Posterior vena cava (tissue), 2 donors: Measurements from ENCODE around the gene HPS1. TPM values are rescaled to one million over a fixed set of nuclear protein-coding genes. Genes with fewer than 3 reads are reported as not detected.
A peak's percentile ranks its signal among the peaks of the same experiment; 100 is the strongest.

Experiments used
- DNase-seq: peaks from one replicate; pipeline ENCODE4 v3.0.0-alpha.2; 2020; ENCODE audit warnings: low spot score
- intact Hi-C, 2 donors: fragments of 100-400 bp; cut with DNase I; formaldehyde crosslinking; loops; one replicate each; pipeline versions ENCODE4 v1.14.1 to v1.14.2; 2022 to 2023
- total RNA-seq, 2 donors: library from RNA; stranded (reverse); fragmentation: NEBNext Ultra II Directional; extraction: Animal tissue kit (Norgen Biotek cat#: 25700); gene quantifications; one replicate each; pipeline ENCODE4 v1.2.1, GENCODE V29; 2021
- donor health status: DM: yes; HTN: yes; CAD: no.
- donor health status: DM: yes; HTN: yes; CAD: no.

The HPS1 gene
- total RNA-seq, 2 donors from 2014 or later, result 53.2 to 60.8 TPM

DNA sequence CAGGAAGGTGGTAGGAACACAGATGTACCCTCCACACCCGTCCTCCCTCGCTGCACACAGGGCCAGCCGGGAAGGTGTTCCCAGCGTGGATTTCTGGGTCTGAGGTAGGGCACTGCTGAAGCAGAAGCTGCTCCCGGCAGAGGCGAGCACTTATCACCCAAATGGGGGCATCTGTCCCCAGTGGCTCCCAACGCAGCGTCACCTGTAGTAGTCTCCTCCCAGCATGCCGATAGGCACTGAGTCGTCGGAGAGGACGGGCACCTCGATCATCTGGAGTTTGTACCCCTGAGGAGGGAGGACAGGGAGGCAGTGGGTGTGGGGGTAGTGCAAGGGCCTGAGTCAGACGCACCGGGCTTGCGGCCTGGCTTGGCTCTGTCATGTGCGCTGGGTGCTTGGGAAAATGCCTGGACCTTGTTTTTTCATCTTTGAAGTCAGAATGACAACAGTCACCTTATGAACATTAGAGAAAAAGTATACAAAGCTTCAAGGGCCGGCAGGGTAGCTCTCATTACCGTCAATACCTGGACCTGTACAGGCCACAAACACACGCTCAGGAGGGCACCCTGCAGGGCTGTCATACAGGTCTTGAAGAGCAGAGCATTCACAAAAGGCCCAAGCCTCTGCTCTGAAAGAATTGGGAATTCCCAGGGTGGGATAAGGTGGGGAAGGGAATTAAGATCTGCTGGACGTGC lies 28.6 kb downstream of the HPS1 start:
- DNase-seq, result no peak
- intact Hi-C loops, result no loop called here

- intact Hi-C loops, result no loop called here
- DNase-seq, result no peak
Measured at GRCh38 chr10:98417481-98417959, 29.2 kb downstream of the HPS1 start.

DNA sequence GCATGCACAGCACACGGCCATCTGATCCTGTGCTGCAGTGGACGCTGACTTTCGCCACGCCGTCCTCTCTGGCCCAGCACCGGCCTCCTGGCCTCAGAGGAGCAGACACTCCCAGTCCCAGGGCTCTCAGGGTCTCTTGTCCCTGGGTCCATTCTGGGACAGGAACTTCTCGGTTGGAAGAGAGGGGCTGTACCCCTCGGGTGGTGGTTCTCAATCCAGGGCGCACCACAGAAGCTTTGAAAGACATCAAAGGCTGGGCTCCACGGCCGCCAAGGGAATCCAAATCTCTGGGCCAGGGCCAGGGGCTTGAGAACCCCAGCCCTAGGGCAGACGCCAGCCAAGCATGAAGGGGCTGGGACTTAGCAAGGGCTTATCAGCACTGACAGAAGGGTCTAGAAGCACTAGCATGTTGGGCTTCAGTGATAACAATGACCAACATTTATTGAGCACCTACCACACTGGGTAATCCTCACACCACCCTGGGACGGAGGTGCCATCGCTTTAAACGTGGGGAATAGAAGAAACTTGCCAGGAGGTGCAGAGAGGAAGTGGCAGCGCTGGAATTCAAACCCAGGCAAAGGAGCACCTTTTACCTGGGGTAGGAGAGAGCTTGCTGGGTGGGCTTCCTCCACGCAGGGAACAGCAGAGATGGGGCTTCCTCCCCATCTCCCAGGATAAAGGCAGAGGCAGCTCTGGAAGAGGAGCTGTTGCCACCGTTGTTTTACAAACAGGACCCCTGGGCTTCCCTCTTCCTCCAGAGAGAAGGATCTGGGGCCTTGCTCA lies 29.9 kb downstream of the HPS1 start:
- intact Hi-C loops, result no loop called here
- no peak for DNase-seq

DNA sequence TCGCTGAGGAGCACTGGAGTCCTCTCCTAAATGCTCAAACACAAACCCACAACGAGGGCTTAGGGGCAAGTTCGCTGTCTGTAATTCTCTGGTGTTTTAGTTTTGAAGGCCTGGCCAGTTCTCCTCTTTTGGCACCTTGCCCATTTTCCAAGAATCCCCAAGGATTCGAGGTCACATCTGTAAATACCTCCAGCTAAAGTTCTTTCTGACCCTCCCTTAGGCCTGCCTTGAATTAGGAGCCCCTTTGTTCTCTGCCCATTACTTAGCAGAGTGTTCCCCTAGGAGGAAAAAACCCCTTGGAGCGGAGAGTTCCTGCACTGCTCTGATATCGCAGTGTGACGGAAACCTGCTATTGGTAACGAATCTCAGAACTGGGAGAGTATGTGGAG lies 31.0 kb downstream of the HPS1 start:
- intact Hi-C loops, result no loop called here
- no peak for DNase-seq

DNA sequence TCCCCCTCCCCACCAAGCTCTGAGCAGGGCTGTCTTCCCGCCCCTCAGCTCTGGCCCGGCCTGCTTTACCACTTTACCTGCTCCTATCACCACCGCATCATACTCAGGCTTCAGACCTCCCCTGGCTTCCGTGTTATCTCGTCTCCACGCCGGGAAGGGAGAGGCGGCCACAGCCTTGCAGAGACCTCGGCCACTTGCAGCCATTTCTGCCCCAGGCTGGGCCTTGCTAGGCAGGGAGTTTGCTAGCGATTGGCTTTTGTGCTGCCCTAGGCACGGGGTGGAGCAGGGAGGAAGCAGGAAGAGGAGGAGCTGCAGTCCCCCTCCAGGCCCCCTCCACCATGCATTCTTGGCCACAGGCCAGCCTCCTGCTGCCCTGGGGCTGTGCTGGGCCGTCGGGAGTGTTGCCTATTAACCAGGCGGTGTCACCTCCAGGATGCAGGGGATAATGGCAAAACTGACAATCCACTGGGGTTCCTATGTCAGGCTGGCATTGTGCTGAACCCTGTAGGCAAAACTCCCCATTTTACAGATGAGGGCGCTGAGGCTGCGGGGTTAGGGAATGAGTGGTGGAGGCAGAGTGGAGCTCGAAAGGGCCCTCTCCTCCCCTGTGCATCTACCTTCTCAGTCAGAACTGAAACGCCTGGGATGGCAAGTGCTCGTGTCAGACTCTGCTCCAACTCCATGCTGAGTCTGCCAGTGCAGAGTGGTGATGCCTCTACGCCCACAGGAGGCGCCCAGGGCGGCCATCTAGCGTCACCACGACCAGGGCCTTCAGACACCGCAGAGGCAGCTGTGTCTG lies 31.6 kb downstream of the HPS1 start, which contains the start of gene PYROXD2:
Gene PYROXD2 (minus strand): TSS at position 251 of the 799 bp plus-strand sequence. CDS start 47 bp downstream, at position 204.
- intact Hi-C loops, result no loop called here
- DNase-seq, result peak; percentile 97

GRCh38 chr10:98414578-98414931 lies 32.2 kb downstream of the HPS1 start:
- intact Hi-C loops, result no loop called here
- DNase-seq, result no peak

GRCh38 chr10:98411768-98412167 lies 35.0 kb downstream of the HPS1 start:
- intact Hi-C loops, result no loop called here
- DNase-seq, result no peak

GRCh38 chr10:98411166-98411565 lies 35.6 kb downstream of the HPS1 start:
- DNase-seq, result no peak
- intact Hi-C loops, result no loop called here

DNA sequence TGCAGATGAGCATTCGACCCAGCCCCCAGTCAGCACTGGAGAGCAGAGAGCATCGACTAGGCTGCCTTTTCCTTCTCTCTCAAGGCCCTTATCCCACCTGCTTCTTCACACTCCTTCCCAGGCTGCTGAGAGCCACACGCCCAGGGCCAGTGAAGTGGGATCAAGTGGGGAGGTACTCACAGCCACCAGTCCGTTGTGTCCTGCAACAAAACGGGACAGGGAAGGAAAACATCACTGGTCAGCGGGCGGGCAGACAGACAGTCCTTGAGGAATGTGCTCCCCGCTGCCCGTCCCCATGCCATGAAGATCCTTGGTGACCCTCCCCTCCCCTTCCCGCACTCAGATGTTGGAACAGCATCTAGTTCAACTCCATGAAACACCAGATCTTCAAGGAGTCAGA lies 36.0 kb downstream of the HPS1 start:
- DNase-seq, result no peak
- intact Hi-C loops, result no loop called here

DNA sequence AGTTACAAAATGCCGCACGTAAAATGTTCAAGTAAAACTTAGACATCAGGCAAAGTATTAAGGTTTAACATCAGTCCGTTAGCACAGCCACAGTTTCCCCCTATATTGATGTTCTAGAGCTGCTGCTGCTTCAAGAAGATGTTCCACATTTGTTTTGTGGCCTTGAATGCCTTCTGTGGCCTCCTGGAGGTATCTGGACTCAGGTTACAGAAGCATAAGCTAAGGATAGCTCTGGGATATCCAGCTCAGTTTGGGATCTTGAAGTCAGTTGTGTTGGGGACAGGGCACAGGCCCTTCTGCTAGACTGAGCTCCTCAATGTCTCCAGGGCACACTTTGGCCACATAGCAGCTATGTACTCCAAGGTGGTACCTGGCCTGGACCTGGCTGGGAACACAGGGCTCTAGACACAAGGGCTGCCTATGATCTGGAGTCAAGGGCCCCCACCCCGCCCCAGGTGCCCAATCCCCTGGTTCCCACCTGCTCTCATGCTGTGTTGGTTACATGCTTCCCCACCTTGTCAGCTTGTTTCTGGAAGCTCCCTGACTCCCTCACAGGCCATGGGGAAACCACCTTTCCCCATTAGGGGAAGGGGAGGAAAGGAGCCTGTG lies 36.5 kb downstream of the HPS1 start:
- no peak for DNase-seq
- intact Hi-C loops, result no loop called here

DNA sequence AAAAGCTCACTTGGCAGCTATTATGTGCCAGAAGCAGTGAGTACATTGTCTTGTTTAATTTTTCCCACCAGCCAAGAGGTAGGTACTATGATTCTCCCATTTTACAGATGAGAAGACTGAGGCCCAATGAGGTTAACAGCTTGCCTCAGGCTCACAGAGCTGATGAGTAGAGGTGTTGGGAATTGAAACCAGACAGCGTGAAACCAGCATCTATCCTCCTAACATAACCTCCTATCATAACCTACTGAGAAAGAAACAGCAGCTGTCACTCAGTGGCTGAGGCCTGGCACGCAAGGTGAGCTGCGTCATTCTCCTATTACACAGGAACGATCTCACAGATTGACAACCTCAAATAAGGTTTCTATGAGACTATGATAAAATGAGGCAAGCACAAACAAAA lies 37.9 kb downstream of the HPS1 start:
- intact Hi-C loops, result no loop called here

GRCh38 chr10:98407744-98408241 lies 38.9 kb downstream of the HPS1 start:
- intact Hi-C loops, result no loop called here
- DNase-seq, result no peak

More for the DNA sequence above, 37.9 kb downstream of the HPS1 start:
- DNase-seq, result no peak

GRCh38 chr10:98407017-98407743 lies 39.6 kb downstream of the HPS1 start:
- no peak for DNase-seq
- intact Hi-C loops, result no loop called here

DNA sequence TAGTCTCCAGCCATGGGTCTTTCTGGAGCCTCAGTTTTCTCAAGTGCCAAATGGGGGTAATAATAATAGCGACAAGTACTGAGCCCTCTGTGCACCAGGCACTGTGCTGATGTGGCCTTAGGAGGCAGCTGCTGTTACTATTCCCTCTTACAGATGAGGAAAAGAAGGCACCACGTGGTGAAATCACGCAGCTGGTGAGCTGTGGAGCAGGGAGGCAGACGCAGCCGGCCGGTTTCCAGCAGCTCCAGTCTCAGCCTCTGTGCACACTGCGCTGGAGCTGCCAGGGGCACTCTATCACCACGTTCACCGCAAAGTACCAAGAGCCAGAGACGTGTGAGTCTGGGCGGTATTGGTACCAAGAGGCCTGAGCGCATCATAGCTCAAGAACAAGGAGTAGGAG lies 41.3 kb downstream of the HPS1 start:
- no peak for DNase-seq
- intact Hi-C loops, result no loop called here

DNA sequence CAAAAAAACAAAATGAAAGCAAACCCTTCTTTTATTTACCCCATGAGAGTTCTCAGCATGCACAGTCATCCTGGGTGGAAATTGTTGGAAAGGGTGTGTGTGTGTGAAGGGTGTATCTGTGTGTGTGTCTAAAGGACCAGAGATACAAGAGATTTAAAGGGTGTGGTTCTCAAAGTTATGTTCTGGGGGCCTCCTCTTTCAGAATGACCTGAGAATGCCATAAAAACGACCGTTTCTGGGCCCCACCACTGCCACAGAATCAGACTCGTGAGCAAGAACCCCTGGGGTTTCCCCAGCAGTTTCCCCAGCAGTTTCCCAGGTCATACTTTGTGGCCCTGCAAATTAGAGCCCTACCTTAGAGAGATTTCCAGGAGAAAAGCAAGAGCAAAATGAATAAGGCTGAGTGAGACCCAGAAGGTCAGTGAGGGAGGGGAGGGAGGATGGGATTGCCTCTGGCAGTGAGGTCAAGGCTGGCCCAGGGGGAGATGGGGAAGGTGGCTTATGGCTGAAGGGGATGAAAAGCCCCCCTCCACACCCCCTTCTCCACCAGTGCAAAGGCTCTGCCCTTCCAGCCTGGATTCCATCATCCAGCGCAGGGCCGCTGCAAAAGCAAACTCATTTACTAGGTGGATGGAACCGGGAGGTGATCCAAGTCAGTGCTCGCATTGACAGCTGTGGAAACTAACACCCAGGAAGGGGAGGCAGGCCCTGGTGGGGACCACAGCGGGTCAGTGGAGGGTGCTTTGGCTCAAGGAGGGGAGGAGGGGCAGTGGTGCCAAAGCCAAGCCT lies 42.0 kb downstream of the HPS1 start:
- DNase-seq, result peak; percentile 42
- intact Hi-C loops, result no loop called here

GRCh38 chr10:98403812-98404504 lies 42.8 kb downstream of the HPS1 start:
- intact Hi-C loops, result no loop called here

GRCh38 chr10:98402931-98403718 lies 43.6 kb downstream of the HPS1 start:
- DNase-seq, result no peak
- intact Hi-C loops, result no loop called here

More at GRCh38 chr10:98403812-98404504, 42.8 kb downstream of the HPS1 start:
- DNase-seq, result peak; percentile 13
